DMS53 (cell line): ENCODE results near the gene CARD9.

Source experiments
- DNase-seq: peaks from one replicate; lab custom pipeline; 2025; lab: John Stamatoyannopoulos, UW

Gene CARD9

GRCh38 chr9:136401173-136401922 lies 27.9 kb upstream of the CARD9 start:
- no peak for DNase-seq

GRCh38 chr9:136400038-136400834 lies 26.8 kb upstream of the CARD9 start, which contains the start of gene SNAPC4:
TSS of gene SNAPC4 (minus strand) at chr9:136400170. CDS start at chr9:136398428, 1,742 bp downstream.
- peak; percentile 95 for DNase-seq

- DNase-seq = peak; percentile 66
Observed at GRCh38 chr9:136399176-136400037, 25.9 kb upstream of the CARD9 start.

GRCh38 chr9:136398286-136398685 lies 24.8 kb upstream of the CARD9 start:
- DNase-seq = no peak

GRCh38 chr9:136397643-136398042 lies 24.2 kb upstream of the CARD9 start:
- no peak for DNase-seq

GRCh38 chr9:136396219-136396515 lies 22.7 kb upstream of the CARD9 start:
- no peak for DNase-seq

GRCh38 chr9:136395345-136396218 lies 22.1 kb upstream of the CARD9 start:
- DNase-seq = no peak

- DNase-seq = no peak
Observed at GRCh38 chr9:136395020-136395340, 21.5 kb upstream of the CARD9 start.

- DNase-seq = no peak
Observed at GRCh38 chr9:136394312-136395019, 21.0 kb upstream of the CARD9 start.

- no peak for DNase-seq
Observed at GRCh38 chr9:136393531-136393930, 20.1 kb upstream of the CARD9 start.

- DNase-seq = no peak
Observed at GRCh38 chr9:136392538-136393449, 19.3 kb upstream of the CARD9 start.

GRCh38 chr9:136391737-136392537 lies 18.5 kb upstream of the CARD9 start:
- no peak for DNase-seq

GRCh38 chr9:136389396-136389795 lies 15.9 kb upstream of the CARD9 start:
- DNase-seq = no peak

GRCh38 chr9:136387217-136387616 lies 13.7 kb upstream of the CARD9 start:
- DNase-seq = no peak

GRCh38 chr9:136386018-136386417 lies 12.5 kb upstream of the CARD9 start:
- no peak for DNase-seq

- no peak for DNase-seq
Observed at GRCh38 chr9:136385015-136385414, 11.5 kb upstream of the CARD9 start.

- DNase-seq = no peak
Observed at GRCh38 chr9:136383436-136383835, 10.0 kb upstream of the CARD9 start.

- no peak for DNase-seq
Observed at GRCh38 chr9:136381966-136382513, 8.6 kb upstream of the CARD9 start.

- no peak for DNase-seq
Observed at GRCh38 chr9:136381311-136381710, 7.8 kb upstream of the CARD9 start.
